HepG2 (cell line): ENCODE results near the gene GADD45B. TPM values are rescaled to one million over a fixed set of nuclear protein-coding genes. Genes with fewer than 3 reads are reported as not detected.

Source experiments
- ADNP ChIP-seq: sonication (generic); formaldehyde crosslinking; IDR thresholded peaks from 2 replicates; pipeline ENCODE4 v1.4.0; 2020; ENCODE audit warnings: missing genetic modification reagents
- ARHGAP35 ChIP-seq: sonication (generic); formaldehyde crosslinking; IDR thresholded peaks from 2 replicates; pipeline ENCODE4 v1.9.0; 2022; ENCODE audit warnings: mild to moderate bottlenecking, inconsistent platforms, moderate library complexity, missing genetic modification reagents, borderline replicate concordance
- ATF6 ChIP-seq: sonication (generic); formaldehyde crosslinking; conservative IDR thresholded peaks from 2 replicates; pipeline ENCODE4 v1.4.0; 2020; ENCODE audit warnings: missing genetic modification reagents
- CC2D1A ChIP-seq: sonication (generic); formaldehyde crosslinking; IDR thresholded peaks from 2 replicates; pipeline ENCODE4 v1.8.1; 2023; ENCODE audit warnings: mild to moderate bottlenecking, missing genetic modification reagents
- CTCF ChIP-seq: sonication (generic); formaldehyde crosslinking; IDR thresholded peaks from 2 replicates; pipeline ENCODE4 v1.5.0; 2020; ENCODE audit warnings: mild to moderate bottlenecking, missing genetic modification reagents, moderate library complexity
- DDIT3 ChIP-seq: sonication (generic); formaldehyde crosslinking; IDR thresholded peaks from 2 replicates; pipeline ENCODE4 v1.4.0; 2020; ENCODE audit warnings: mild to moderate bottlenecking, missing genetic modification reagents
- HNRNPUL1 ChIP-seq: fragments of 200-400 bp; formaldehyde crosslinking; IDR thresholded peaks from 2 replicates; pipeline ENCODE4 v1.6.1; 2017; ENCODE audit warnings: low read depth, mild to moderate bottlenecking, low read length, moderate library complexity
- NR2C2 ChIP-seq: sonication (generic); formaldehyde crosslinking; IDR thresholded peaks from 2 replicates; pipeline ENCODE4 v1.4.0; 2020; ENCODE audit warnings: missing genetic modification reagents, mild to moderate bottlenecking, moderate library complexity, borderline replicate concordance
- PRPF4 ChIP-seq: fragments of 200-400 bp; formaldehyde crosslinking; IDR thresholded peaks from 2 replicates; pipeline ENCODE4 v1.6.1; 2016; ENCODE audit warnings: low read length, low read depth; ENCODE audit not compliant: poor library complexity, severe bottlenecking
- RFX5 ChIP-seq: IDR thresholded peaks from 2 replicates; pipeline ENCODE4 v1.6.1; 2011; ENCODE audit warnings: low read depth, low read length, improper control_type of control experiment
- SRSF1 ChIP-seq: fragments of 200-400 bp; formaldehyde crosslinking; optimal IDR thresholded peaks from 2 replicates; pipeline ENCODE3; 2017; ENCODE audit warnings: mild to moderate bottlenecking, low read depth, low read length, moderate library complexity
- ZNF251 ChIP-seq: sonication (generic); formaldehyde crosslinking; IDR thresholded peaks from 2 replicates; pipeline ENCODE4 v1.9.0; 2021; ENCODE audit warnings: mild to moderate bottlenecking, missing genetic modification reagents
- ZNF33B ChIP-seq: sonication (generic); formaldehyde crosslinking; IDR thresholded peaks from 2 replicates; pipeline ENCODE4 v1.5.1; 2020; ENCODE audit warnings: mild to moderate bottlenecking, missing genetic modification reagents
- ZNF703 ChIP-seq: sonication (generic); formaldehyde crosslinking; IDR thresholded peaks from 2 replicates; pipeline ENCODE4 v1.5.1; 2020; ENCODE audit warnings: missing genetic modification reagents, mild to moderate bottlenecking, moderate library complexity, borderline replicate concordance
- ZSCAN21 ChIP-seq: sonication (generic); formaldehyde crosslinking; IDR thresholded peaks from 2 replicates; pipeline ENCODE4 v1.8.0; 2022; ENCODE audit warnings: mild to moderate bottlenecking, missing genetic modification reagents, moderate library complexity, borderline replicate concordance
- polyA plus RNA-seq, 8 experiments: library from polyadenylated mRNA; depleted of rRNA in 3 of 8; stranded (reverse) in 7 of 8; unstranded in 1 of 8; fragments of >200 nt; fragmentation: Illumina TruSeq in 4 of 8; extraction: Trizol in 4 of 8; gene quantifications; 2 replicates each; pipeline versions ENCODE4 v1.2.1 to v1.2.3, GENCODE V29; 2011 to 2016; ENCODE audit warnings: low read depth in 4 of 8, missing spikeins in 1 of 8, mixed read lengths in 1 of 8; ENCODE audit not compliant: insufficient read depth in 1 of 8
- total RNA-seq, 5 experiments: library from RNA; depleted of rRNA; stranded (reverse); fragments of >200 nt; fragmentation: Illumina TruSeq; extraction: Trizol; gene quantifications; 2 replicates each; pipeline ENCODE4 v1.2.3, GENCODE V29; 2016; ENCODE audit warnings: low read depth in 1 of 5
- TF ChIP-seq, protein P1 (sequence below): sonication (generic); formaldehyde crosslinking; IDR thresholded peaks from 2 replicates; pipeline ENCODE4 v1.4.0; 2020; ENCODE audit warnings: missing genetic modification reagents, borderline replicate concordance
- TF ChIP-seq, protein P2 (sequence below): sonication (generic); formaldehyde crosslinking; IDR thresholded peaks from 2 replicates; pipeline ENCODE4 v1.8.1; 2022; ENCODE audit warnings: low read depth, mild to moderate bottlenecking, missing genetic modification reagents

The GADD45B gene
- total and polyA plus RNA-seq, 2 of the 13 experiments (the other 11 are each of a cell fraction or from before 2014, with no cell fraction given), result 4.6 to 34.1 TPM

- TF ChIP-seq, protein P1, sequence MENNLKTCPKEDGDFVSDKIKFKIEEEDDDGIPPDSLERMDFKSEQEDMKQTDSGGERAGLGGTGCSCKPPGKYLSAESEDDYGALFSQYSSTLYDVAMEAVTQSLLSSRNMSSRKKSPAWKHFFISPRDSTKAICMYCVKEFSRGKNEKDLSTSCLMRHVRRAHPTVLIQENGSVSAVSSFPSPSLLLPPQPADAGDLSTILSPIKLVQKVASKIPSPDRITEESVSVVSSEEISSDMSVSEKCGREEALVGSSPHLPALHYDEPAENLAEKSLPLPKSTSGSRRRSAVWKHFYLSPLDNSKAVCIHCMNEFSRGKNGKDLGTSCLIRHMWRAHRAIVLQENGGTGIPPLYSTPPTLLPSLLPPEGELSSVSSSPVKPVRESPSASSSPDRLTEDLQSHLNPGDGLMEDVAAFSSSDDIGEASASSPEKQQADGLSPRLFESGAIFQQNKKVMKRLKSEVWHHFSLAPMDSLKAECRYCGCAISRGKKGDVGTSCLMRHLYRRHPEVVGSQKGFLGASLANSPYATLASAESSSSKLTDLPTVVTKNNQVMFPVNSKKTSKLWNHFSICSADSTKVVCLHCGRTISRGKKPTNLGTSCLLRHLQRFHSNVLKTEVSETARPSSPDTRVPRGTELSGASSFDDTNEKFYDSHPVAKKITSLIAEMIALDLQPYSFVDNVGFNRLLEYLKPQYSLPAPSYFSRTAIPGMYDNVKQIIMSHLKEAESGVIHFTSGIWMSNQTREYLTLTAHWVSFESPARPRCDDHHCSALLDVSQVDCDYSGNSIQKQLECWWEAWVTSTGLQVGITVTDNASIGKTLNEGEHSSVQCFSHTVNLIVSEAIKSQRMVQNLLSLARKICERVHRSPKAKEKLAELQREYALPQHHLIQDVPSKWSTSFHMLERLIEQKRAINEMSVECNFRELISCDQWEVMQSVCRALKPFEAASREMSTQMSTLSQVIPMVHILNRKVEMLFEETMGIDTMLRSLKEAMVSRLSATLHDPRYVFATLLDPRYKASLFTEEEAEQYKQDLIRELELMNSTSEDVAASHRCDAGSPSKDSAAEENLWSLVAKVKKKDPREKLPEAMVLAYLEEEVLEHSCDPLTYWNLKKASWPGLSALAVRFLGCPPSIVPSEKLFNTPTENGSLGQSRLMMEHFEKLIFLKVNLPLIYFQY (CRISPR knock-in tag), result no peak
- no peak for TF ChIP-seq RFX5
- TF ChIP-seq ARHGAP35, result no peak
- TF ChIP-seq CTCF, result no peak
- no peak for TF ChIP-seq ATF6 (CRISPR knock-in tag)
- TF ChIP-seq, protein P2, sequence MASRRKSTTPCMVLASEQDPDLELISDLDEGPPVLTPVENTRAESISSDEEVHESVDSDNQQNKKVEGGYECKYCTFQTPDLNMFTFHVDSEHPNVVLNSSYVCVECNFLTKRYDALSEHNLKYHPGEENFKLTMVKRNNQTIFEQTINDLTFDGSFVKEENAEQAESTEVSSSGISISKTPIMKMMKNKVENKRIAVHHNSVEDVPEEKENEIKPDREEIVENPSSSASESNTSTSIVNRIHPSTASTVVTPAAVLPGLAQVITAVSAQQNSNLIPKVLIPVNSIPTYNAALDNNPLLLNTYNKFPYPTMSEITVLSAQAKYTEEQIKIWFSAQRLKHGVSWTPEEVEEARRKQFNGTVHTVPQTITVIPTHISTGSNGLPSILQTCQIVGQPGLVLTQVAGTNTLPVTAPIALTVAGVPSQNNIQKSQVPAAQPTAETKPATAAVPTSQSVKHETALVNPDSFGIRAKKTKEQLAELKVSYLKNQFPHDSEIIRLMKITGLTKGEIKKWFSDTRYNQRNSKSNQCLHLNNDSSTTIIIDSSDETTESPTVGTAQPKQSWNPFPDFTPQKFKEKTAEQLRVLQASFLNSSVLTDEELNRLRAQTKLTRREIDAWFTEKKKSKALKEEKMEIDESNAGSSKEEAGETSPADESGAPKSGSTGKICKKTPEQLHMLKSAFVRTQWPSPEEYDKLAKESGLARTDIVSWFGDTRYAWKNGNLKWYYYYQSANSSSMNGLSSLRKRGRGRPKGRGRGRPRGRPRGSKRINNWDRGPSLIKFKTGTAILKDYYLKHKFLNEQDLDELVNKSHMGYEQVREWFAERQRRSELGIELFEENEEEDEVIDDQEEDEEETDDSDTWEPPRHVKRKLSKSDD, result no peak
- TF ChIP-seq NR2C2 (CRISPR knock-in tag), result 0 out of 2 replicates have a peak, but pooled peaks have one; percentile 2
- TF ChIP-seq ADNP (CRISPR knock-in tag), result no peak
- TF ChIP-seq PRPF4, result no peak
- no peak for TF ChIP-seq ZNF251 (CRISPR knock-in tag)
- no peak for TF ChIP-seq CC2D1A (CRISPR knock-in tag)
- no peak for TF ChIP-seq ZNF33B (CRISPR knock-in tag)
- no peak for TF ChIP-seq DDIT3 (CRISPR knock-in tag)
- TF ChIP-seq ZSCAN21, result no peak; the same call in 1 of the 2 replicates
- TF ChIP-seq HNRNPUL1, result no peak
- no peak for TF ChIP-seq ZNF703 (CRISPR knock-in tag)
- TF ChIP-seq SRSF1, result no peak
These were observed 49.2 kb downstream of the GADD45B start (continued) for GRCh38 chr19:2524840-2525723.
